Fibroblast of lung (primary cell): ENCODE data around the gene MAP2K2. TPM values are rescaled to one million over a fixed set of nuclear protein-coding genes. Genes with fewer than 3 reads are reported as not detected.

ENCODE experiments used
- DNase-seq, 2 donors: peaks; one replicate each; pipeline versions ENCODE4 v3.0.0 to v3.0.0-alpha.2; 2010; ENCODE audit warnings: low read depth in 2 of 2
- H2AFZ ChIP-seq: 2 replicates; pipeline ENCODE4 v1.5.1; 2012; ENCODE audit warnings: low read length, control low read depth, inconsistent platforms
- H3K27ac ChIP-seq: 2 replicates; pipeline ENCODE4 v1.5.1; 2011; ENCODE audit warnings: low read length, control low read depth; ENCODE audit not compliant: insufficient read depth
- H3K27me3 ChIP-seq: 2 replicates; pipeline ENCODE4 v1.5.1; 2011; ENCODE audit warnings: mild to moderate bottlenecking, low read length; ENCODE audit not compliant: control insufficient read depth, insufficient read depth
- H3K36me3 ChIP-seq: 2 replicates; pipeline ENCODE4 v1.5.1; 2011; ENCODE audit warnings: low read length; ENCODE audit not compliant: control insufficient read depth, insufficient read depth
- H3K4me1 ChIP-seq: 2 replicates; pipeline ENCODE4 v1.5.1; 2011; ENCODE audit warnings: low read length; ENCODE audit not compliant: control insufficient read depth, insufficient read depth; ENCODE audit errors: extremely low read depth
- H3K4me2 ChIP-seq: 2 replicates; pipeline ENCODE4 v1.5.1; 2011; ENCODE audit warnings: low read length, control low read depth; ENCODE audit not compliant: insufficient read depth; ENCODE audit errors: extremely low read depth
- H3K4me3 ChIP-seq, 4 experiments: fragments of 200-600 bp in 1 of 4; sonication (generic) in 1 of 4; replicated peaks in 1 of 4; 2 replicates each; pipeline ENCODE4 v1.5.1; 2011 to 2016; ENCODE audit warnings: low read length in 4 of 4, low read depth in 3 of 4, mild to moderate bottlenecking in 3 of 4, control low read depth in 2 of 4, inconsistent platforms in 1 of 4, mixed read lengths in 1 of 4; ENCODE audit not compliant: insufficient read depth in 1 of 4; ENCODE audit errors: control extremely low read depth in 1 of 4
- H3K79me2 ChIP-seq: 2 replicates; pipeline ENCODE4 v1.5.1; 2012; ENCODE audit warnings: mild to moderate bottlenecking, low read length, inconsistent platforms; ENCODE audit not compliant: control insufficient read depth, insufficient read depth
- H3K9ac ChIP-seq: 2 replicates; pipeline ENCODE4 v1.5.1; 2011; ENCODE audit warnings: mild to moderate bottlenecking, low read length, control low read depth; ENCODE audit not compliant: insufficient read depth
- H3K9me3 ChIP-seq: 2 replicates; pipeline ENCODE4 v1.5.1; 2012; ENCODE audit warnings: low read depth, low read length; ENCODE audit not compliant: control insufficient read depth, insufficient read depth
- H4K20me1 ChIP-seq: 2 replicates; pipeline ENCODE4 v1.5.1; 2011; ENCODE audit warnings: low read length; ENCODE audit not compliant: control insufficient read depth, insufficient read depth; ENCODE audit errors: extremely low read depth
- EZH2 ChIP-seq: IDR thresholded peaks from 2 replicates; pipeline ENCODE4 v1.5.1; 2012; ENCODE audit warnings: low read length, control low read depth, mild to moderate bottlenecking; ENCODE audit errors: missing control alignments
- polyA plus RNA-seq, 2 donors: library from polyadenylated mRNA; depleted of rRNA in 1 of 2; stranded (reverse) in 1 of 2; unstranded in 1 of 2; fragments of >200 nt; gene quantifications; 2 replicates each; pipeline ENCODE4 v1.2.1, GENCODE V29; 2011 to 2012; ENCODE audit warnings: missing spikeins in 1 of 2
- total RNA-seq: library from RNA; depleted of rRNA; stranded (reverse); fragments of >200 nt; gene quantifications from 2 replicates; pipeline ENCODE4 v1.2.1, GENCODE V29; 2014
- TF ChIP-seq, protein P1 (sequence below), 2 donors: IDR thresholded peaks in 1 of 2; conservative IDR thresholded peaks in 1 of 2; 1 replicate in 1 of 2; 2 replicates in 1 of 2; pipeline ENCODE4 v1.5.1; 2011 to 2012; ENCODE audit warnings: low read length in 2 of 2, control low read depth in 1 of 2, inconsistent platforms in 1 of 2, low read depth in 1 of 2, mild to moderate bottlenecking in 1 of 2

Gene MAP2K2
- total and polyA plus RNA-seq, 2 donors (not counting 1 experiment from before 2014, with no cell fraction given) = 61.6 to 159 TPM

- no peak for TF ChIP-seq EZH2
- TF ChIP-seq, protein P1, sequence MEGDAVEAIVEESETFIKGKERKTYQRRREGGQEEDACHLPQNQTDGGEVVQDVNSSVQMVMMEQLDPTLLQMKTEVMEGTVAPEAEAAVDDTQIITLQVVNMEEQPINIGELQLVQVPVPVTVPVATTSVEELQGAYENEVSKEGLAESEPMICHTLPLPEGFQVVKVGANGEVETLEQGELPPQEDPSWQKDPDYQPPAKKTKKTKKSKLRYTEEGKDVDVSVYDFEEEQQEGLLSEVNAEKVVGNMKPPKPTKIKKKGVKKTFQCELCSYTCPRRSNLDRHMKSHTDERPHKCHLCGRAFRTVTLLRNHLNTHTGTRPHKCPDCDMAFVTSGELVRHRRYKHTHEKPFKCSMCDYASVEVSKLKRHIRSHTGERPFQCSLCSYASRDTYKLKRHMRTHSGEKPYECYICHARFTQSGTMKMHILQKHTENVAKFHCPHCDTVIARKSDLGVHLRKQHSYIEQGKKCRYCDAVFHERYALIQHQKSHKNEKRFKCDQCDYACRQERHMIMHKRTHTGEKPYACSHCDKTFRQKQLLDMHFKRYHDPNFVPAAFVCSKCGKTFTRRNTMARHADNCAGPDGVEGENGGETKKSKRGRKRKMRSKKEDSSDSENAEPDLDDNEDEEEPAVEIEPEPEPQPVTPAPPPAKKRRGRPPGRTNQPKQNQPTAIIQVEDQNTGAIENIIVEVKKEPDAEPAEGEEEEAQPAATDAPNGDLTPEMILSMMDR (conservative IDR thresholded peaks at IDR 0.05 in 1 of 2, IDR thresholded peaks at IDR 0.05 in 1 of 2; ENCODE audit: low read depth in 1 of 2, low read length in 2 of 2) = no peak
- Histone ChIP-seq H4K20me1 (peaks cover 4% of the 10 kb centered on the region), H3K27ac (no peak overlapping the region), H3K9me3 (no peaks in the 10 kb centered on the region), H3K27me3 (no peaks in the 10 kb centered on the region), H2AFZ (no peak overlapping the region), H3K4me1 (peaks cover 3% of the 10 kb centered on the region), H3K9ac (no peak overlapping the region), H3K4me2 (no peak overlapping the region), H3K79me2 (peaks cover 28% of the 10 kb centered on the region), H3K36me3 (peaks cover 41% of the 10 kb centered on the region), H3K4me3 (no peak overlapping the region)
- DNase-seq = no peak
Measured at GRCh38 chr19:4115050-4115817, 8.7 kb downstream of the MAP2K2 start.

- Histone ChIP-seq H2AFZ (no peak overlapping the region), H3K9me3 (no peaks in the 10 kb centered on the region), H3K36me3 (peaks cover 45% of the 10 kb centered on the region), H4K20me1 (peaks cover 4% of the 10 kb centered on the region), H3K4me2 (no peak overlapping the region), H3K27me3 (no peaks in the 10 kb centered on the region), H3K4me3 (no peak overlapping the region), H3K9ac (no peak overlapping the region), H3K79me2 (peaks cover 19% of the 10 kb centered on the region), H3K27ac (no peak overlapping the region), H3K4me1 (peaks cover 3% of the 10 kb centered on the region)
- no peak for TF ChIP-seq EZH2
- TF ChIP-seq, protein P1 (conservative IDR thresholded peaks at IDR 0.05 in 1 of 2, IDR thresholded peaks at IDR 0.05 in 1 of 2; ENCODE audit: low read depth in 1 of 2, low read length in 2 of 2) = no peak
- DNase-seq = no peak
Measured at GRCh38 chr19:4114181-4114580, 9.7 kb downstream of the MAP2K2 start.

GRCh38 chr19:4113398-4114088, 10.4 kb downstream of the MAP2K2 start:
- Histone ChIP-seq H3K4me3 (no peak overlapping the region), H3K9me3 (no peaks in the 10 kb centered on the region), H3K4me2 (no peak overlapping the region), H3K36me3 (peaks cover 50% of the 10 kb centered on the region), H3K9ac (no peak overlapping the region), H4K20me1 (peaks cover 4% of the 10 kb centered on the region), H2AFZ (no peak overlapping the region), H3K4me1 (peaks cover 3% of the 10 kb centered on the region), H3K27me3 (no peaks in the 10 kb centered on the region), H3K27ac (no peak overlapping the region), H3K79me2 (peaks cover 14% of the 10 kb centered on the region)
- TF ChIP-seq, protein P1 (conservative IDR thresholded peaks at IDR 0.05 in 1 of 2, IDR thresholded peaks at IDR 0.05 in 1 of 2; ENCODE audit: low read depth in 1 of 2, low read length in 2 of 2) = no peak
- TF ChIP-seq EZH2 = no peak
- DNase-seq = no peak
